Uterus (tissue), 2 donors: Measurements from ENCODE around the gene AP4S1.
"Not testable (repeated sequence)": the region's sequence is repeated elsewhere in the genome, so short reads cannot be mapped to it uniquely, and the experiment has no call there.

Experiments used
- POLR2A ChIP-seq, 2 donors: fragments of 450-650 bp; IDR thresholded peaks; one replicate each; pipeline ENCODE4 v1.6.1; 2016; ENCODE audit warnings: antibody characterized with exemption in 2 of 2, mild to moderate bottlenecking in 1 of 2, moderate library complexity in 1 of 2
- TF ChIP-seq, protein P1 (sequence below), 4 experiments: fragments of 200-600 bp in 2 of 4; fragments of 450-650 bp in 2 of 4; sonication (generic) in 2 of 4; IDR thresholded peaks; one replicate each; pipeline ENCODE4 v1.5.1; 2016 to 2019; ENCODE audit warnings: antibody characterized with exemption in 4 of 4, mild to moderate bottlenecking in 2 of 4, moderate library complexity in 1 of 4

DNA sequence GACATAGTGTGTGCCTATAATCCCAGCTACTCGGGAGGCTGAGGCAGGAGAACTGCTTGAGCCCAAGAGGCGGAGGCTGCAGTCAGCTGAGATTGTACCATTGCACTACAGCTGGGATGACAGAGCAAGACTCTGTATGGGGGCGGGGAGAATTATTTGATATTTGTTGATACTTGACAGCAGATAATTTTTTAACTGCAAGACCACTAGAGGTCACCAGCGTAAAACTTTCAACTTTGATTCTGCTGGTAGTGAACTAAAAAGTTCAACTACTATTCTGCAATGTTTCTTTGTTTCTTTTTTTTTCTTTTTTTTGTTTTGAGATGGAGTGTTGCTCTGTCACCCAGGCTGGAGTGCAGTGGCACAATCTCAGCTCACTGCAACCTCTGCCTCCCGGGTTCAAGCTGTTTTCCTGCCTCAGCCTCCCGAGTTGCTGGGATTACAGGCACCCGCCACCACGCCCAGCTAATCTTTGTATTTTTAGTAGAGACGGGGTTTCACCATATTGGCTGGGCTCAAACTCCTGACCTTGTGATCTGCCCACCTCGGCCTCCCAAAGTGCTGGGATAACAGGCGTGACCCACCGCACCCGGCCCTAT is 45.2 kb upstream of the AP4S1 start:
- not testable (repeated sequence) for TF ChIP-seq POLR2A (IDR thresholded peaks at IDR 0.05)
- TF ChIP-seq, protein P1, sequence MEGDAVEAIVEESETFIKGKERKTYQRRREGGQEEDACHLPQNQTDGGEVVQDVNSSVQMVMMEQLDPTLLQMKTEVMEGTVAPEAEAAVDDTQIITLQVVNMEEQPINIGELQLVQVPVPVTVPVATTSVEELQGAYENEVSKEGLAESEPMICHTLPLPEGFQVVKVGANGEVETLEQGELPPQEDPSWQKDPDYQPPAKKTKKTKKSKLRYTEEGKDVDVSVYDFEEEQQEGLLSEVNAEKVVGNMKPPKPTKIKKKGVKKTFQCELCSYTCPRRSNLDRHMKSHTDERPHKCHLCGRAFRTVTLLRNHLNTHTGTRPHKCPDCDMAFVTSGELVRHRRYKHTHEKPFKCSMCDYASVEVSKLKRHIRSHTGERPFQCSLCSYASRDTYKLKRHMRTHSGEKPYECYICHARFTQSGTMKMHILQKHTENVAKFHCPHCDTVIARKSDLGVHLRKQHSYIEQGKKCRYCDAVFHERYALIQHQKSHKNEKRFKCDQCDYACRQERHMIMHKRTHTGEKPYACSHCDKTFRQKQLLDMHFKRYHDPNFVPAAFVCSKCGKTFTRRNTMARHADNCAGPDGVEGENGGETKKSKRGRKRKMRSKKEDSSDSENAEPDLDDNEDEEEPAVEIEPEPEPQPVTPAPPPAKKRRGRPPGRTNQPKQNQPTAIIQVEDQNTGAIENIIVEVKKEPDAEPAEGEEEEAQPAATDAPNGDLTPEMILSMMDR (IDR thresholded peaks at IDR 0.05) = peak; percentile 60 to 65 (median 62)
